Ishikawa (cell line): Measurements from ENCODE around the gene AKNA.

Source experiments
- CEBPB ChIP-seq: IDR thresholded peaks from 2 replicates; pipeline ENCODE4 v1.6.1; 2012
- CREB1 ChIP-seq: IDR thresholded peaks from 2 replicates; pipeline ENCODE4 v1.6.1; 2012; ENCODE audit warnings: low read depth
- EGR1 ChIP-seq: IDR thresholded peaks from 2 replicates; pipeline ENCODE4 v1.6.1; 2012
- EP300 ChIP-seq: IDR thresholded peaks from 2 replicates; pipeline ENCODE4 v1.6.1; 2012; ENCODE audit warnings: borderline replicate concordance
- FOXM1 ChIP-seq: IDR thresholded peaks from 2 replicates; pipeline ENCODE4 v1.6.1; 2012; ENCODE audit warnings: low read depth, borderline replicate concordance
- NFIC ChIP-seq: IDR thresholded peaks from 2 replicates; pipeline ENCODE4 v1.6.1; 2012
- RAD21 ChIP-seq: IDR thresholded peaks from 2 replicates; pipeline ENCODE4 v1.6.1; 2012; ENCODE audit warnings: low read depth
- TAF1 ChIP-seq: IDR thresholded peaks from 2 replicates; pipeline ENCODE4 v1.6.1; 2012; ENCODE audit warnings: low read depth, mild to moderate bottlenecking
- TCF12 ChIP-seq: IDR thresholded peaks from 2 replicates; pipeline ENCODE4 v1.6.1; 2012; ENCODE audit warnings: low read depth
- TEAD4 ChIP-seq: IDR thresholded peaks from 2 replicates; pipeline ENCODE4 v1.6.1; 2012
- YY1 ChIP-seq: IDR thresholded peaks from 2 replicates; pipeline ENCODE4 v1.6.1; 2012; ENCODE audit warnings: low read depth
- ZBTB7A ChIP-seq: IDR thresholded peaks from 2 replicates; pipeline ENCODE4 v1.6.1; 2012; ENCODE audit warnings: low read depth
- TF ChIP-seq, protein P1 (sequence below): IDR thresholded peaks from 2 replicates; pipeline ENCODE4 v1.6.1; 2012
- TF ChIP-seq, protein P2 (sequence below): IDR thresholded peaks from 2 replicates; pipeline ENCODE4 v1.6.1; 2012
- TF ChIP-seq, protein P3 (sequence below): IDR thresholded peaks from 2 replicates; pipeline ENCODE4 v1.6.1; 2012; ENCODE audit warnings: low read depth, mild to moderate bottlenecking

The AKNA gene

DNA sequence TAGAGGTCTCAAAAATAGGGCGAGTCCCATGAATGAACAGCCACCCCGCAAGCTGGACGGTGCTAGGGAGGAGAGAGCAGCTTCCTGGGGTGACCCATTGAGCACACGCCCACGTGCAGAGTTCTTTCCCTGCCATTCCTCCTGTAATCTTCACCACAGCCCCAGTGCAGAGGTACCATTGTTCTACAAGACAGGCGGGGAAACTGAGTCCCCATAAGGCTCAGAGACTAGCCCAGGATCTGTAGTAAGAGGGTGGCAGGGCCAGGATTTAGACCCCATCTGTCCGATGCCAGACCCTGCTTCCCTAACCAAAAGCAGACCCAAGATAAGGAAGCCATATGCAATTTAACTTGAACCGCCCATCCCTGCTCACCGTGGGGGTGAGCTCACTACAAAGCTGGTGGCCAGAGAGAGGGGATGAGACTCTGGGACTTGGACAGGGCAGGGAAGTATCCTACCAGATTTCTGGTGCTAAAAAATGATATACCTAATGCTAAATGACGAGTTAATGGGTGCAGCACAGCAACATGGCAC is 101.6 kb downstream of the AKNA start:
- TF ChIP-seq CEBPB = no peak
- TF ChIP-seq TCF12 = no peak
- TF ChIP-seq ZBTB7A = no peak
- no peak for TF ChIP-seq NFIC
- no peak for TF ChIP-seq YY1
- TF ChIP-seq, protein P1, sequence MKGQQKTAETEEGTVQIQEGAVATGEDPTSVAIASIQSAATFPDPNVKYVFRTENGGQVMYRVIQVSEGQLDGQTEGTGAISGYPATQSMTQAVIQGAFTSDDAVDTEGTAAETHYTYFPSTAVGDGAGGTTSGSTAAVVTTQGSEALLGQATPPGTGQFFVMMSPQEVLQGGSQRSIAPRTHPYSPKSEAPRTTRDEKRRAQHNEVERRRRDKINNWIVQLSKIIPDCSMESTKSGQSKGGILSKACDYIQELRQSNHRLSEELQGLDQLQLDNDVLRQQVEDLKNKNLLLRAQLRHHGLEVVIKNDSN = no peak
- TF ChIP-seq TAF1 = no peak
- no peak for TF ChIP-seq EP300
- TF ChIP-seq, protein P2, sequence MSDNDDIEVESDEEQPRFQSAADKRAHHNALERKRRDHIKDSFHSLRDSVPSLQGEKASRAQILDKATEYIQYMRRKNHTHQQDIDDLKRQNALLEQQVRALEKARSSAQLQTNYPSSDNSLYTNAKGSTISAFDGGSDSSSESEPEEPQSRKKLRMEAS = no peak
- TF ChIP-seq CREB1 = no peak
- TF ChIP-seq FOXM1 = no peak
- TF ChIP-seq RAD21 = no peak

DNA sequence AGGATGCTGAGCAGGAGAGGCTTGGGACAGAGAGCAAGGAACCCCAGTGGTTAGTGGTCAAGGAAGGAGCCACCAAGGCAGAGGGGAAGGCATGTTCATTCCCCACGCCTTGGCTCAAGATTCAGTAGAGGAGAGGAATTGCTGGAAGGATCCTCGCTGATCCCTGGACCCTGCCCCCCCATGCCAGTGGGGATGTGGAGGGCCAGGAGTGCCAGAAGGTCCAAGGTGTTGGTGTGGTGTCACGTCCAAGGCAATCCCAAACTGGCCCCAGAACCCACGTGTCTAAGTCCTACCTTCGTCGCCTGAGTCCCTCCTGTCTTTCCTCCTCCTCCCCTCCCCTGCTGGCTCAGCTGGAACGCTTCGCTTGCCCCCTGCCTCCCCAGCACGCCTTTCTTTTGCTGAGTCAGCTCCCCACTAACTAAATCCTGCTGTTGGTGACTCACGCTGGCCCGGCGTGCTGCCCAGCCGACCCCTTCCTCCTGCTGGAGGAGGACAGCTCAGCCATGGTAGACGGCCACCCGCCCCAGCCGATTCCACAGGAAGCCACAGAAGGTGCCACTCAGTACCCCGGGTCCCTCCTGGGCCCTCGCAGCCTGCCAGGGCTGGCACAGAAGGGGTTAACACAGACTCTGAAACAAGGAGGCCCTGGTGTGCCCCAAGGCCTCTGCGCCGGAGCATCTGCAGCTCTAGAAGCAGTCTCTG is 102.5 kb downstream of the AKNA start:
- TF ChIP-seq TAF1 (no peak), CREB1 (no peak), ZBTB7A (no peak), RAD21 (no peak), YY1 (no peak), TCF12 (no peak)
- TF ChIP-seq, protein P3, sequence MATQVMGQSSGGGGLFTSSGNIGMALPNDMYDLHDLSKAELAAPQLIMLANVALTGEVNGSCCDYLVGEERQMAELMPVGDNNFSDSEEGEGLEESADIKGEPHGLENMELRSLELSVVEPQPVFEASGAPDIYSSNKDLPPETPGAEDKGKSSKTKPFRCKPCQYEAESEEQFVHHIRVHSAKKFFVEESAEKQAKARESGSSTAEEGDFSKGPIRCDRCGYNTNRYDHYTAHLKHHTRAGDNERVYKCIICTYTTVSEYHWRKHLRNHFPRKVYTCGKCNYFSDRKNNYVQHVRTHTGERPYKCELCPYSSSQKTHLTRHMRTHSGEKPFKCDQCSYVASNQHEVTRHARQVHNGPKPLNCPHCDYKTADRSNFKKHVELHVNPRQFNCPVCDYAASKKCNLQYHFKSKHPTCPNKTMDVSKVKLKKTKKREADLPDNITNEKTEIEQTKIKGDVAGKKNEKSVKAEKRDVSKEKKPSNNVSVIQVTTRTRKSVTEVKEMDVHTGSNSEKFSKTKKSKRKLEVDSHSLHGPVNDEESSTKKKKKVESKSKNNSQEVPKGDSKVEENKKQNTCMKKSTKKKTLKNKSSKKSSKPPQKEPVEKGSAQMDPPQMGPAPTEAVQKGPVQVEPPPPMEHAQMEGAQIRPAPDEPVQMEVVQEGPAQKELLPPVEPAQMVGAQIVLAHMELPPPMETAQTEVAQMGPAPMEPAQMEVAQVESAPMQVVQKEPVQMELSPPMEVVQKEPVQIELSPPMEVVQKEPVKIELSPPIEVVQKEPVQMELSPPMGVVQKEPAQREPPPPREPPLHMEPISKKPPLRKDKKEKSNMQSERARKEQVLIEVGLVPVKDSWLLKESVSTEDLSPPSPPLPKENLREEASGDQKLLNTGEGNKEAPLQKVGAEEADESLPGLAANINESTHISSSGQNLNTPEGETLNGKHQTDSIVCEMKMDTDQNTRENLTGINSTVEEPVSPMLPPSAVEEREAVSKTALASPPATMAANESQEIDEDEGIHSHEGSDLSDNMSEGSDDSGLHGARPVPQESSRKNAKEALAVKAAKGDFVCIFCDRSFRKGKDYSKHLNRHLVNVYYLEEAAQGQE = no peak
- TF ChIP-seq, protein P2 = no peak

DNA sequence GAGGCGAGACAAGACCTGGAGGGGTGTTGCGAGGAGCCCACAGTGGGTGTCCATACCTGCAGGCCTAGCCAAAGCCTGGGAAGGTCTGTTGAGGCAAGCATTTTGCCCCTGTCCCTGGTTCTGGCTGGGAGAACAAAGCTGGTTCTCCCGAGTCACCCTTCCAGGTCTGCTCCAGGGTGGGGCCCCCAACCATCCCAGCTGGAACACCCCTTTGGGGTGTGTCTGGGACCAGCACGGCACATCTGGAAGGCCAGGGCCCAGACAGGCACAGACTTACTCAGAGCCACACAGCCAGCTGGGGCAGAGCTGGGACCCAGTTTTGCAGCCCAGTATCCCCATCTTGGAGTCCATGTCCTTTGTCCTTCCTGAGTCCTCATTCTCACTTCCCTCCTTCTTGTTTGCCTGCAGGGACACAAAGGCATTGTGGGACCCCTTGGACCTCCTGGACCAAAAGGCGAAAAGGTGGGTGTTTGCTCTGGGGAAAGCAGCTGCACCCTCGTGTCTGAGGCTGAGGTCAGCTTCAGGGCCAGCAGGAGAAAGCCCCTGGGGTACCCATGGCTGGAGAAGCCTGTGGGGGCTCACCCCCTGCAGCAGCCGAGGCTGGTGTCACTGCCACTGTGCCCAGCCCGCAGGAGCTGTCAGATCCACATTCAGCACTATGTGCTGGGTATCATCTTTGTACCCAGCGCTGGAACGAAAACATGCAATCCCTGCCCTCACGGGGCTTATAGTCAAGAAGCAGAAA is 103.3 kb downstream of the AKNA start:
- TF ChIP-seq RAD21 (no peak), CEBPB (no peak), FOXM1 (no peak), CREB1 (no peak), TCF12 (no peak), EP300 (no peak), EGR1 (no peak), TAF1 (no peak), YY1 (no peak), ZBTB7A (no peak), TEAD4 (no peak), NFIC (no peak)
- TF ChIP-seq, protein P2 = no peak
- TF ChIP-seq, protein P1 = no peak
- TF ChIP-seq, protein P3 = no peak
